Measurements from ENCODE around the gene VPS35L.
A peak's percentile ranks its signal among the peaks of the same experiment; 100 is the strongest.

The VPS35L gene

DNA sequence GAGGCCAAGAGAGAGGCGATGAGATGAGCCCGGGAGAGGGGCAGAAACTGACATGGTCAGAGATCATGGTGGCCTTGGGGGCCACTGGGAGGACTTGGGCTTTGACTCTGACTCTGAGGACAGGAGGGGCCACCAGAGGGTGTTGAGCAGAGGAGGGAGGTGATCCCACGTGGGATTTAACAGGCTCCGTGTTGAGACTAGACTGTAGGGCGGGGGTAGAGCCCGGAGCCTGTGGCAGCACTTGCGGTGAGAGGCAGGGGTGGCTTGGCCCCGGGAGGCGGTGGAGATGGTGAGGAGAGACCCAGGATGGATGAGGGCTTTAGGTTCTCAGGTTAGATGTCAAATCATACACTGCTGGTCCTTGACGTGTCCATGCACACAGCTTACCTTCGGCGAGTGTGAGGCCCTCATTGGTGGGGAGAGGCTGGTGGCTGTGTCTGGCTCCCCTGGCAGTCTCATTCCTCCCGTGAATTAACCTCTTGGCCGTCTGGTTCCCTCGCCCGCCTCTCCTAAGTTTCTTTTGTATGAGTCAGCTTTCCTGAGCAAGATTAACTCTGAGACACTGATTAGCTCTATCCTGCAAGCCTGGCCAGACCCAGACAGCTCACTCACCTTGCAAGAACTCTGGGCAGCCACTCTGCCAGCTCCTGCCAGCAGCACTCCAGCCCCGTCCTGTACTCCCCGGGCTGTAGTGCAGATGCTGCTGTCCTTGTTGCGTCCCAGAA lies 39.7 kb downstream of the VPS35L start:
- DNase-seq, result no peak

DNA sequence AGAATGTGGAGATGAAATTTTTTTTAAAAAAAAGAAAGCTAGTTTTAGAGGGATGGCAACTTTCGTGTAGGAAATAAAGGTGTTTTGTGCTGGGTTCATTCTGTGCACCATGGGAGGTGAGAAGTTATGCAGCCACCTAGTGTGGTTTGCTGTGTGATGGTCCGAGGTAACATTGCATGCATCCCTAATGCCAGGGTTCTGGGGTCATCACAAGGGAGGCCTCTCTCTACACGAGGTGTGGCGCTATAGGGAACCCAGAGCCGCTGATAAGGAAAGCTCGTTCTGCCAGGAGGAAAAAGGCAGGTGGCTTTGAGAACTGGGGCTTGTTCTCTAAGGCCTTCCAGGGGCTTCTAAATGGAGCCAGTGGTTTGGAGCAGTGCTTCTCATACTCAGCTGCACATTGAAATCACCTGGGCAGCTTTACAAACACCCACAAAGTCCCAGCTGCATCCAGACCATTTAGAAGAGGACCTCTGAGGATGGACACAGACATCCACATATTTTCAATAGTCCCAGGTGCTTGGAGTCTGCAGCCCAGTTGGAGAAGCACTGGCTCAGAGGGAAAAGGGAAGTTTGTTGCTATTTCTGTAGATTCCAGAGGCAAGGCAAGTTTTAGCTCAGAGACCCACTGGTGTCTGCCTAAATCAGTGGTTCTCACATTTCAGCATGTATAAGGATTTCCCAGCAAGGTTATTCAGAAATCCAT lies 43.5 kb downstream of the VPS35L start:
- DNase-seq, result no peak

DNA sequence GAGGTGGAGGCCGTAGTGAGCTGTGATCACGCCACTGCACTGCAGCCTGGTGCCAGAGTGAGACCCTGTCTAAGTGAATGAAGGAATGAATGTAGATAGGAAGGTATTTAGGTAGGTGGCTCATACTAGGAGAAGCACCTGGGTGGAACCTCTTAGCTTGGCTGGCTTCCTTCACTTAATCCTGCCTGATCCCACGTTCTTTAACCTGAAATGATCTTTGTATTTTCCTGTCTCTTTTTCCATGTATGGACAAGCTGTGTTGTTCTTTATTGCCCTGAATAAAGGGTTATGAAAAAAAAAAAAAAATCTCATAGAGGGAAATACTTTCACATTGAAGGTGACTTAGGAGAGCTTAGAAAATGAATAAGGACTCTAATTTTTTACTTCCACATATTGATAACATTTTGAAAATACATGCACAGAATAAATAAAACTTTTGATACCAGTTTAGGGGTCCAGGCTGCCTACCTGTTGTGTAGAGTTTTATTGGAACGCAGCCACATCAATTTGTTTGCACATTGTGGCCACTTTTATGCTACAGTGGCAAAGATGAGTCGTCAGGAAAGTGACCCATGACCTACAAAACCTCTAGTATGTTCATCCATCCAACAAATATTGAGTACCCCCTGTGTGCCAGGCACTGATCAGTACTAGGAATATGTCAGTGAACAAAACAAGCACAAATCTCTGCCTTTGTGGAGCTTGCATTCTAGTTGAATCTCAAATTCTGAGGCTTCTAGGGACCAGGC lies 44.6 kb downstream of the VPS35L start:
- DNase-seq, result no peak

DNA sequence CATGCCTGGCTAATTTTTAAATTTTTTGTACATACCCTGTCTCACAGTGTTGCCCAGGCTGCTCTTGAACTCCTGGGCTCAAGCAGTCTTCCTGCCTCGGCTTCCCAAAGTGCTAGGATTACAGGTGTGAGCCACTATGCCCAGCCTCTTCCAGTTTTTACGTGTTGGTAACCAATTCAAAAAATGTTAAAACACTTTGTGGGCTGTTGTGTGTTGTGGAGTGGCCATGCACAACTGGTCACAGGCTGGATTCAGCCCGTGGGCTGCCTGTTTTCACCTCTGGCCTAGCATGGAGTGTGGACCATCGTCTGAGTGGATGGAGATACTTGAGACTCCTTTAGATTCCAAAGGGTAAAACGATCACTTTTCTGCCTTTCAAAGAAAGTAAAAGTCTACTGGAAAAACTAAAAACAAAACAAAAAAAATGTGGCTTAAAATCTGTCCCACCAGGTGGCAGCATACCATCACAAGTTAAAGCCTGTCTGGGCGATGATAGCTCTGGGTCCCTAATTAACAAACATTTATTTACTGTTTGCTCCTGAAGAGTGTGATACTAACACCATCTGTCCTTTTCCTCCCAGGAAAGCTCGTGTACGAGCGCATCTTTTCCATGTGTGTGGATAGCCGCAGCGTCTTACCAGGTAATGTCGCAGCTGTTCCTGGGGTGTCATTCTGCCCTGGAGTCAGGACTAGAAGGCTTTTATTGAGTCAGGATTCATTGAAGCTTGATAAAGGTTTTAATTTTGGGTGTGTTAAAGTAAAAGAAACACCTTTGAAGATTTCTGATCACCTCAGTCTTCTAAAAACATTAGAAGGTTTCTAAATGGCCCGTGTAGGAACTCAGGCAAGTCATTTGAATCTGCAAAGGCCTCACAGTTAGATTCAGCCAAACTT lies 45.8 kb downstream of the VPS35L start:
- peak; percentile 36 for DNase-seq

DNA sequence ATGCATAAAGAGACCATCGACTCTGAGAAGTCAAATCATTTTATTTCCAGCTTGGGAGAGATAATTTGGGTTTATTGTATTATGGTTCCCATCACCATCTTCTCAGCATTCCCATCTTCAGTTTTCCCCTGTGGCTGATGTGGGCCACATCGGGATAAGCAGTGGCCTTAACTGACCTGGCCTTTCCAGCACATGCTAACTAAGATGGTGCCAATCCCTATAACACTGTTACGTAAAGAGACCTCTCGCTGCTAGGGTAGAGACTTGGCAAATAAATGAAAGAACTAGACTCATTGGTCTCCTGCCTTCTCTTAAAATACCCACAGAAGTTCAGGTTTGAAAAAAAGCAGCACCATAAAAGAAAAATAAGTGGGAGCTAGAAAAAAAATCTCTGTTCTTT lies 49.4 kb downstream of the VPS35L start:
- DNase-seq, result no peak

DNA sequence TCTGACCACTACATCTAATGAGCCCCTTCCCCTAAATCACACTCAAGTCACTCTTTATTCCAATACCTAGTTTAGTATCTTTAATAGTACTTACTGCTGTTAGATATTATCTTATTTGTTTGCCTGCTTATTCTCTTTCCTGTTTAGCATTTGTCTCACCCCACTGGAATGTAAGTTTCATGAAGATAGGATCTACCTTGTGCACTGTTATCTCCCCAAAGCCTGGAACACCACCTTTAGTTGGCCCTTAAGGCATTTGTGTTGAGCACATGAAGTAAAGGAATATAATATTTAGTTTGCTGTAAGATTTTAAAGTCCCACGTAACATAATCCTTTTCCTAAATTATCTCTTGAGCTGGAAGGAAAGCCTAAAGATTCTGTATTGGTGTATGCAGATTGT lies 50.2 kb downstream of the VPS35L start:
- DNase-seq, result no peak

DNA sequence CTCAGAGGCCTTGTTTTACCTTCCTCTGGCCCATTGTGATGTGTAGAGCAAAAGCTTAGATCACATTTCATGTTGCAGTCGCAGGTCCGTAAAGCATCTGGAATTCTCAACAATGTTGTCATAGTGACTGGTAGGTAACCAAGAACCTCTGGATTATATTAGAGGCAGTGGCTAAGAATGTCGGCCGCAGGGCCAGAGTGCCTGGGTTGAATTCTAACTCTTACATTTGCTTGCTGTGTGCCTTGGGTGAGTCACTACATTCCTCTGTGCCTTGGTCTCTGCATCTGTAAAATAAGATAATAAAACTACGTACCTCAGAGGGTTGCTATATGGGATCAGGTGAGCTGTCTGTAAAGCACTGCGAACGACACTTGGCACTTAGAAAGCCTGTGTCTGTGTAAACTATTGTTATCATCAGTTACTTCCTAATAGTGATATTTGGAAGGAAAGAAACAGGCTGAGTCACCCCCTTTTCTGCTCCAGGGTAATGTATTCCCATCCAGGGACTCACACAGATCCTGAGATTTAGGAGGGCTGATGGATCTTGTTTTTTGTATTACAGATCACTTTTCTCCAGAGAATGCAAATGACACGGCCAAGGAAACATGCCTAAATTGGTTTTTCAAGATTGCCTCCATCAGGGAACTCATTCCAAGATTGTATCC lies 52.2 kb downstream of the VPS35L start:
- no peak for DNase-seq

DNA sequence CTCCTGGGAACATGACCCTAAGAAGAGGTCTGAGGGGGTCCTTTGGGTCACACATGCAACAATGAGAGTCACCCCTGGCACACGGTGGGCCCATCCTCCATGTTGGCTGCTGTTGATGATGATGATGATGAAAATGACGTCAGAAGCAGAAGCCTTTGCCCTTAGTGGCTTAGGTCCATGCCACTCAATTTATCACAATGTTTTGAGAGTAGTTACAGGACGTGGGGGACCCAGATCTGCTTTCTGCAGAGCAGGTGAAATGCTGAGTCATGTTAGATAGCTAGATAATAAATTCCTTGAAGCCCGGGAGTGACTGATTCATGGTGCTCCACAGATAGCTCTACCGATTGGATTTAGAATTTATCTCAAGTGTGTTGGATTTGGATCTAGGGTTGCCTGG lies 53.9 kb downstream of the VPS35L start:
- DNase-seq, result no peak

DNA sequence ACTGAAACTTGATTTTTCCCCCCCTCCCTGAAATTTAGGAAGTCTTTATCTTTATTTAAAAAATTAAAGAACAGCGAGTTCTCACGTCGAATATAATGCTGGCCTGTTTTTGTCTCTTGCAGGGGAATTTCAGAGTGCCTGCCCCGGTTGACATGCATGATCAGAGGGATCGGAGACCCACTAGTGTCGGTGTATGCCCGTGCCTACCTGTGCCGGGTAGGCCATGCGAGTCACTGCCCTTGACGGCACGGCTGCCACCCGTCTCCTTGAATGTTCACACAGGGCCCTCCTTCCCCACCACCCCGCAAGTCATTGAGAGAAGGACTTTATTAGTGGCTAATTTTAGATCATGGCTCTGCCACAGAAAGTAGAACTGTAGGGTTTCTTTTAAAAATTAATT lies 54.7 kb downstream of the VPS35L start:
- no peak for DNase-seq

DNA sequence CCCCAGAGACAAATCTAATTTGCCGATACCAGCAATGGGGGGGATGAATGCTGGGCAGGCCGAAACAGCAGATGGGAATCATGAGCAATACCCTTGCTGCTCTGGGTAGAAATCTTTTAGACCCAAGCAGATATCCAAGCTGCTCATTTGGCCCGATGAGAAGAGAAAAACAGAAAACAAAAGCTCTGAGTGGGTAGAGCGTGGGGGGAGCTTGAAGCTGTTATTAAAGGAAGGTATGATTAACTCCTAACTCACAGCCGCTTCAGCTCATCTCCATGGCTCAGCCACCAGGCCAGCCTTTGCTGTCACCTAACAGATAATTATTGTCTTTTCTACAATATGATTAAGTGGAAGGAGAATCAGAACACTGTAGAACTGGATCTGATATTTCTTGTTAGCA lies 58.3 kb downstream of the VPS35L start:
- no peak for DNase-seq

DNA sequence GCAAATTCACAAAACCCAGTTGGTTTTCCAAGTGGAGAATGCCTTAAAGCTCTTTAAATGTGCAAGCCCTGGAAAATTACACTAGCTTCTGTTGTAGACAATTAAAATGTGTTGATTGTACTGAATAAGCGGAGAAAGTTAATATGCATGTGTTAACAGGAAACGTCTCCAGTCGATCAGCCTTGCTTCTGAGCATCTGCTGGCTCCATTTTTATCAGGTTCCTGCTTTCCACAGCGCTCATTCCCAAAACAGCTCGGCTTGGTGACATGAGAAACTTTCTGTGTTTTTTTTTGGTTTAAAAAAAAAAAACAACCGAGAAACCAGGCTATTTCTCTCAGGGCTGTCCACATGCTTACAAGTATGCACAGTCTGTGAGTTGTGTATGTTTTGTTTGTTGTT lies 60.7 kb downstream of the VPS35L start:
- DNase-seq, result no peak

DNA sequence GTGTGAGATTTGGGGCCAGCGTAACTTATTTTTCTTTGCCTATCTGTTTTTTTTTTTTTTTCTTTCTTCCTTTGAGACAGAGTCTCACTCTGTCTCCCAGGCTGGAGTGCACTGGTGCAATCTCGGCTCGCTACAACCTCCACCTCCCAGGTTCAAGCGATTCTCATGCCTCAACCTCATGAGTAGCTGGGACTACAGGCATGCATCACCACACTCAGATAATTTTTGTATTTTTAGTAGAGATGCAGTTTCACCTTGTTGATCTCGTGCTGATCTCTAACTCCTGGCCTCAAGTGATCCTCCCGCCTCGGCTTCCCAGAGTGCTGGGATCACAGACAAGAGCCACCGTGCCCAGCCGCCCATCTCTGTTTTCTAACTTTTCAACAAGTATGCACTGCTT lies 63.4 kb downstream of the VPS35L start:
- DNase-seq, result no peak

DNA sequence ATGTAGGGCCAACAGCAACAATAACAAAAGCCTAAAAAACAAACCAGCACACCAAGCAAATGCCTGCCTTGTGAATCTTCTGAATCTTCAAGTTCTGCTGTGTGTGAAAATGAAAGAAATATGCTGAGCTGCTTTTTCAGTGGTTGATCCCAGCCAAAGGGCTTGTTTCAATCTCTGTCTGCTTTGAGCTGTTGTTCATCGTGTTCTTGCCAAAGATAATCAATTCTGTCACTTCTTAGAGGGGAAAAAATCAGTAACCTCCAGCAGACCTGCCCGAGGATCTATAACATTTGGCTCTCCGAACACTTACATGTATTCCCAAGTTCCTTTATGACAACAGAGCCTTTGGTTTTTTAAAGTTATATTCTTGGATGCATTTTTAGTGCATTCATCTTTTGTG lies 65.9 kb downstream of the VPS35L start:
- no peak for DNase-seq

DNA sequence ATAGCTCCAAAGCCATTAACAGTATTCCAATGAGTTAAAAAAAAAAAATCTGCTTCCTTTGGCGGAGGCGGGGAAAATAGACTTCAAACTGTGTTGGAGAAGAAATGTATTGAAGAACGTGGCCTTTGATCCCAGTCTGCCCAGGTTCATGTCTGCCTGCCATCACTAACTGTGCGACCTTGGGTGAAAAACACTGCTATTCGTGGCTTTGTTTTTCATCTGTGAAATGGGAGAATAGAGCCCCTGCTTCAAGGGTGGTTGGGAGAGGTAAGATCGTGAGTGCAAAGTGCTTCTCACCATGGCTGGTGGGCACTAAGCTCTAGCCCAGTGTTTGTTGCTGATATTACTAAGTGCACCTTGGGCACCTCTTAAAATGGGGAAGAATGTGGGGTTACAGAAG lies 69.5 kb downstream of the VPS35L start:
- DNase-seq, result no peak

DNA sequence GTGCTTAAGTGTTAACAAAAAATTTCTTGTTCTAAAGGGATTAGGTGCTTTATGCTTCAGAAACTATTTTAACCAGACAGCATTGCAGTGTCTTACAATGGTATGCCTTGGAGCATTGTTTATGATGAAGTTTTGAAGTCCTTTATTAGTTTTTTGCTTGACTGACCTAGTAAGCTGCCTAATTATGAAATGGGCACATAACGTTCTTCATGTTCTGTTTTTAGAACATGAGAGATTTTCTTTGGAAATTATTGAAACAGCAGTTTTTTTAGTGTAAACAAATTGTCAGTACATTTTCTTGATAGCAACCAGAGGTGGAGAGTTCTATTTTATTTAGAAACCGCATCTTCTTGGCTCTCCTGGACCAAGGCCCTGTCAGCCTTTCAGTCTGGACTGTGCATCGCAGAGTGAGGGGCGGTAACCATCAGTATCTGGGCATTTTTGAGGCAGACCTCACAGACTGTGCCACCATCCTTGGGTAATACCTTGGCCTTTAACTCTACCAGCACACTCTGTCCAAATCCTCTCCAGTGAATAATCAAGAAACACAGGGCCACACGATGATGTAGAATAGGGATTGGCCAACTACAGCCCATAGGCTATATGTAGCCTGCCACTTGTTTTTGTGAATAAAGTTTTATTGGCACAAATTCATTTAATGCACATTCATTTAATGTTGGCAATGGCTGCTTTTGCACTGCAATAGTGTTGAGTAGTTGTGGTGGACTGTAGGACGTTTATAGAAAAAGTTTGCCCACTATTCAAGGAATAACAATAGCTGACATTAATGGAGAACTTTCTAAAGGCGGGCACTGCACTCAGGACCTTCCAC lies 81.1 kb downstream of the VPS35L start:
- DNase-seq, result no peak

DNA sequence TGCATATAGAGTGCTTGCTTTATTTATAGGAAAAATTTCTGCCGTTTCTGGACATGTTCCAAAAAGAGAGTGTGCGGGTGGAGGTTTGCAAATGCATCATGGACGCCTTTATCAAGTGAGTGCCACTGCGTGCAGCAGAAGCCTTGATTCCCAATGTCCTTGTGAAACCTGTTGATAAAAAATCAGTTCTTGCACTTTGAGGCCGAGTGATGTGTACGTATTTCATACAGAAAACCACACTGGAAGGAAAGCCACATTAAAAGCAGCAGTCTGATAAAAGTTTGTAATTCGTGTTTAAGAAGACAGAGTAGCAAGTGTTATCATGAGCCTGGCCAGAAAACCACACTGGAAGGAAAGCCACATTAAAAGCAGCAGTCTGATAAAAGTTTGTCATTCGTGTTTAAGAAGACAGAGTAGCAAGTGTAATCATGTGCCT lies 84.5 kb downstream of the VPS35L start:
- no peak for DNase-seq

DNA sequence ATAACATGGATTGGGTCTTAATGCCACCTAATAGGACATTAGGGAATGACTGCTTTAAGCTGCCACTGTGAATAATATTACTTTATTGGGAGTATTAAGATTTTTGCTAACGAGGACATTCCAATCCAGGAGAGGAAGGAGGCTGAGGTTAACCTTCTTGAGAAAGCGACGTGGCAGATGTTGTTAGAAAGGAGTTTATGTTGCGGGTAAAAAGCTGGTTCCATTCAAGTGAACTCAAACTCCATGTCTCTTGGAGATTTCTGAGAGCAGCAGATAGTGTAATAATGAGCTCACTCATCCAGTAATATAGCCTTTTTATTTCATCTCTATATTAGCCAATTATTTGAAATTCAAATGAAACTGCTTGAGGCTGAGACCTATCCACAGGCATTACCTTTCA lies 87.0 kb downstream of the VPS35L start:
- no peak for DNase-seq

DNA sequence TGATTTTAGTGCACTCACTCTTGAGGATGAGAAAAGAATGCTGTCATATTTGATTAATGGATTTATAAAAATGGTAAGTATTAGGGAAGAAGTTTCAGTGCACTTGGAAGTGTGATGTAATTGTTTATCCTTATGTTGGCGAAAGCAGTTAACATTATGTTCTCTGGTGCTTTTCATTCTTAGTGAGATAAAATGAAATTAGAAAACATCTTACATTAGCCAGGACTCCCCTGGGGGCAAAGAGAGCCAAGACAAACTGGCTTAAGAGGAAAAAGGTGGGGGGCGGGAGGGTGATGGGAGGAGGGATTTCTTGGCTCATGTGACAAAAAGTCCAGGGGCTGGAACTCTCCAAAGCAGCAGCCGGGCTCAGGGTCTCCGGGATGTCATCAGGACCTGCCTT lies 89.4 kb downstream of the VPS35L start:
- DNase-seq, result no peak

DNA sequence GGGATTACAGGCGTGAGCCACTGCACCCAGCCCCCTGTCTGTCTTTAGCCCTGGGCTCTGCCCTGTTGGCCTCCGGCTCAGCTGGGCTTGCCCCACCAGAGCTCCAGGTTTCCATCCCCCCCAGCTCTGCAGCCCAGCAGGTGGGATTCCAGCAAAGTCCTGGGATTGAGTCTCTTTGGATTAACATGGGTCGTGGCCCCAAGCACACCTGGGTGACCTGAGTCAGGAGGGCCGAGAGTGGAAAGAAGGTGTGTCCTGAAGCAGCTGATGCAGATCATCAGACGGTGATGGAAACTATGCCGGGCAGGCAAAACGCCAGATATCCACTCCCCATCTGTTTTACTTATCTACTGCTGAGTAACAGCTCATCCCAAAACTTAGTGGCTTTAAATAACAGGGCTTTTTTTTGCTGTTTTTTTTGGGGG lies 90.1 kb downstream of the VPS35L start:
- DNase-seq, result no peak

DNA sequence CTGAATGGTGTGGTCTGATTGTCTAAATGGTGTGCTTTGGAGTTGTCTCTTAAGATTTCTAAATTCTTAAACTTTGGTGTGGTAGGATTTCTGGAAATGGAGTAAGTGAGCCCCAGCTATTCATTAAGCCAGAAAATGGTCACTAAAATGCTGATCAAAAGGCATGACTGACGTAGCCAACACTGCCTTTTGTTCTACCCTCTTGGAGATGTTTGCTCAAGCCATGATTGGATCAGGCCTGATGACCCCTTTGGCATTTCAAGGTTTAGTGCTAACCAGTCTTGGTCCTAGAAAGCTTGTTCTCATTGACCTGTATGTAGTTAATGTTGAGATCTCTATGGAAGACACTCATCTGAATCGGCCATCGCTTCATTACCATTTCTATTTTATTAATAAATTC lies 94.5 kb downstream of the VPS35L start:
- peak; percentile 16 for DNase-seq

DNA sequence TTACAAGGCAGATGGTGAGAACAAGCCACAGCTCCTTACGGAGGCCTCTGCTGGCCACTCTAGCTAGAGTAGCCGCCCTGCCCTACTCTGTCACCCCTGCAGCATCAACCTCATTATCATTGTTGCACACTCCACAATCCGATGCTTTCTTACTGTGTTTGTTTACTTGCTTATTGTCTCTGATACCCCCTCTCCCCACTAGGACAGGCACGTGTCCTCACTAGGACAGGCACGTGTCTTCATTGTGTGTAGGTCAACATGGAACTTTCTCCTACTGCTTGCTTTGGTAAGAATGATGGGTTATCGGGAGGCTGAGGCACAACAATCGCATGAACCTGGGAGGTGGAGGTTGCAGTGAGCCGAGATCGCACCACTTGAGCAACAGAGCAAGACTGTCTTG lies 98.6 kb downstream of the VPS35L start:
- DNase-seq, result no peak
